ENCODE data around the gene KNOP1. TPM values are rescaled to one million over a fixed set of nuclear protein-coding genes. Genes with fewer than 3 reads are reported as not detected.
A peak's percentile ranks its signal among the peaks of the same experiment; 100 is the strongest.

KNOP1 gene
- total RNA-seq, 4 donors from 2014 or later, result 17.3 to 37.2 (median 26.2) TPM

DNA sequence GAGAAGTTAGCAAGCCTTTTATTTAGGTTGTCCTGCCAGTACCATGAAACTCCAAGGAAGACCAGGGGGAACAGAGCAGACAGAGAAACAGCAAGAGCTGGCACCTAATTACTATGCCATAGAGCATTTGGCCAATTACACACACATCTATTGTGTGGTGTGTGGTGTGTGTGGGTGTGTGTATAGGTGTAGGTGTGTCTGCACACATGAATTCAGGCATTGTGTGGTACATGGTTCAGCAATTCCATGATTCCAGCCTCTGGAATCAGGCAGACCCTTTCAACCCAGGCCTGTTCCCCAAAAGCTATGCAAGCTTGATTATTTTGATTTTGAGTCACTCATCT is 25.8 kb upstream of the KNOP1 start:
- H3K4me1 ChIP-seq, result peaks cover 0 to 28% (median 0%) of the 10 kb centered on the region in 4 donors
- no peaks in the 10 kb centered on the region for H3K9me3 ChIP-seq
- no peak overlapping the region for H3K27ac ChIP-seq
- no peaks in the 10 kb centered on the region for H3K27me3 ChIP-seq
- no peak overlapping the region for H3K4me3 ChIP-seq
- DNase-seq (ENCODE audit: low spot score in 2 of 2), result no peak
- TF ChIP-seq, protein P1, sequence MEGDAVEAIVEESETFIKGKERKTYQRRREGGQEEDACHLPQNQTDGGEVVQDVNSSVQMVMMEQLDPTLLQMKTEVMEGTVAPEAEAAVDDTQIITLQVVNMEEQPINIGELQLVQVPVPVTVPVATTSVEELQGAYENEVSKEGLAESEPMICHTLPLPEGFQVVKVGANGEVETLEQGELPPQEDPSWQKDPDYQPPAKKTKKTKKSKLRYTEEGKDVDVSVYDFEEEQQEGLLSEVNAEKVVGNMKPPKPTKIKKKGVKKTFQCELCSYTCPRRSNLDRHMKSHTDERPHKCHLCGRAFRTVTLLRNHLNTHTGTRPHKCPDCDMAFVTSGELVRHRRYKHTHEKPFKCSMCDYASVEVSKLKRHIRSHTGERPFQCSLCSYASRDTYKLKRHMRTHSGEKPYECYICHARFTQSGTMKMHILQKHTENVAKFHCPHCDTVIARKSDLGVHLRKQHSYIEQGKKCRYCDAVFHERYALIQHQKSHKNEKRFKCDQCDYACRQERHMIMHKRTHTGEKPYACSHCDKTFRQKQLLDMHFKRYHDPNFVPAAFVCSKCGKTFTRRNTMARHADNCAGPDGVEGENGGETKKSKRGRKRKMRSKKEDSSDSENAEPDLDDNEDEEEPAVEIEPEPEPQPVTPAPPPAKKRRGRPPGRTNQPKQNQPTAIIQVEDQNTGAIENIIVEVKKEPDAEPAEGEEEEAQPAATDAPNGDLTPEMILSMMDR (IDR thresholded peaks at IDR 0.05), result no peak
- peaks cover 0 to 13% (median 0%) of the 10 kb centered on the region in 3 donors for H3K36me3 ChIP-seq

GRCh38 chr16:19741354-19741753 is 23.3 kb upstream of the KNOP1 start:
- no peak for DNase-seq (ENCODE audit: low spot score in 2 of 2)
- Histone ChIP-seq H3K27me3 (no peaks in the 10 kb centered on the region), H3K4me1 (peaks cover 0 to 17% (median 0%) of the 10 kb centered on the region in 4 donors), H3K9me3 (no peaks in the 10 kb centered on the region), H3K36me3 (peaks cover 0 to 30% (median 0%) of the 10 kb centered on the region in 3 donors), H3K27ac (no peak overlapping the region), H3K4me3 (no peak overlapping the region)
- 90 to 100% methylated on average over 1 of the region's 1 CpG for WGBS, 2 donors
- TF ChIP-seq EP300 (IDR thresholded peaks at IDR 0.05) (no peak), POLR2A (IDR thresholded peaks at IDR 0.05) (no peak)
- TF ChIP-seq, protein P1 (IDR thresholded peaks at IDR 0.05), result no peak

DNA sequence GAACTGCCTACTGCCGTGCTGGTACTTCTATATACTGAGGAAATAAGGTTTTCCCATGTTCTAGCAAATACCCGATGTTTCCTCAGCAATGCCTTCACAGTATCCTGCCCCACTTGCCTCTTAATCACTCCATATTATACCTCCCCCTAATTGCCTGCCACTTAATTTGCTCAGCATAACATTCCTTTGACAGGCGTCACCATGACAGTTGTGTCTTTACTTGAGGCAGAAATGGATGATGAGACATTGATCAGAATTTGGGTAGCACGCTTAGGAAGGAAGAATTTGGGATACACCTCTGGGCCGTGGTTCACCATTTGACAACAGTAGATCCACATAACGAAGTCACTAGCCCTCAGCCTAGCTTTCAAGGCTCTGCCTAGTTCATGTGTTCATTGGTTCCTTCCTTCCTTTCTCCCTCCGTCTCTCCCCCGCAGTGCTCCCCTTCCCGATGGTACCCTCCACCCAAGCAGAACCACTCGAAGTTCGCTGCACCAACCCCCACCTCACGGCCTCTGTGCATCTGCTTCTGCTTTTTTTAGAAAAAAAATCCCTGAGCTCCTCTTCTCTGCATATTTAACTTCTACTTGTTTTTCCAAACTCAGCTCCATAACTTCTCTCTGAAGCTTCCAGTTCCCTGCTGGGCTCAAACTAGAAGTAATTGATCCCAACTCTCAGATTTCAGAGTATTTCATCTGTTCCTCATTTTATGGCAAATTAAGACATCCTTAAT is 19.4 kb upstream of the KNOP1 start:
- H3K27me3 ChIP-seq, result no peaks in the 10 kb centered on the region
- TF ChIP-seq POLR2A (IDR thresholded peaks at IDR 0.05) (no peak), EP300 (IDR thresholded peaks at IDR 0.05) (no peak)
- TF ChIP-seq, protein P1 (IDR thresholded peaks at IDR 0.05), result no peak
- H3K4me3 ChIP-seq, result no peak overlapping the region
- no peak overlapping the region for H3K27ac ChIP-seq
- 73 to 77% methylated on average over 12 of the region's 12 CpGs for WGBS, 2 donors
- DNase-seq (ENCODE audit: low spot score in 2 of 2), result no peak
- H3K4me1 ChIP-seq, result peaks cover 0 to 26% (median 0%) of the 10 kb centered on the region in 4 donors
- H3K9me3 ChIP-seq, result no peaks in the 10 kb centered on the region
- peaks cover 0 to 66% (median 0%) of the 10 kb centered on the region in 3 donors for H3K36me3 ChIP-seq

GRCh38 chr16:19735074-19735867 is 17.2 kb upstream of the KNOP1 start:
- Histone ChIP-seq H3K27me3 (no peaks in the 10 kb centered on the region), H3K36me3 (peaks cover 0 to 67% (median 0%) of the 10 kb centered on the region in 3 donors), H3K4me1 (peaks cover 0 to 26% (median 0%) of the 10 kb centered on the region in 4 donors), H3K9me3 (no peaks in the 10 kb centered on the region), H3K4me3 (no peak overlapping the region), H3K27ac (peak overlapping the region in 2 of 4 donors; percentile 64)
- WGBS, 2 donors, result 52 to 65% methylated on average over 9 of the region's 9 CpGs
- DNase-seq (ENCODE audit: low spot score in 2 of 2), result no peak
- TF ChIP-seq EP300 (IDR thresholded peaks at IDR 0.05), result no peak
- TF ChIP-seq, protein P1 (IDR thresholded peaks at IDR 0.05), result no peak
- TF ChIP-seq POLR2A (IDR thresholded peaks at IDR 0.05), result no peak

DNA sequence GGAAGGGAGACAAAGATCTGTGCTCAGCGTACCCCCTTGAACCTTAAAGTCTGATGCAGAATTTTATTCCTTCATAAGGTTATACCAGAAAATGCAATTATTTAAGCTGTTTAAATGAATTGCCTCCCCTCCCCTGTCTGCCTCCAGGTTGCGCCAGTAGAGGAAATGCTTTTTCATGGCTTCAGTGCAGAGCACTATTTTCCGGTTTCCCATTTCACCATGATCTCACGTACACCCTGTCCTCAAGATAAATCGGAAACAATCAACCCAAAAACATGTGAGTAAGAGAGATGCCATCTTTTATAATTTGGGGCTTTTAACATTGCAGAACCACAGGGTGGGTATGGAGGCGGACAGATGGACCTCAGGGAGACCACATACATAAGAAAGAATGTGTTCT is 15.5 kb upstream of the KNOP1 start:
- TF ChIP-seq EP300 (IDR thresholded peaks at IDR 0.05) (no peak), POLR2A (IDR thresholded peaks at IDR 0.05) (no peak)
- TF ChIP-seq, protein P1 (IDR thresholded peaks at IDR 0.05), result no peak
- WGBS, 2 donors, result 89 to 93% methylated on average over 6 of the region's 6 CpGs

More for the DNA sequence above, 15.5 kb upstream of the KNOP1 start:
- H3K9me3 ChIP-seq, result no peaks in the 10 kb centered on the region
- DNase-seq (ENCODE audit: low spot score in 2 of 2), result no peak
- no peak overlapping the region for H3K4me3 ChIP-seq
- peaks cover 0 to 52% (median 0%) of the 10 kb centered on the region in 3 donors for H3K36me3 ChIP-seq
- H3K27ac ChIP-seq, result no peak overlapping the region
- no peaks in the 10 kb centered on the region for H3K27me3 ChIP-seq
- H3K4me1 ChIP-seq, result peaks cover 0 to 26% (median 0%) of the 10 kb centered on the region in 4 donors

Measured in tibial nerve (tissue), 4 donors.